Measurements from ENCODE around the gene P3R3URF. TPM values are rescaled to one million over a fixed set of nuclear protein-coding genes. Genes with fewer than 3 reads are reported as not detected.

P3R3URF gene
- total RNA-seq, 1 donor from 2014 or later = not detected

DNA sequence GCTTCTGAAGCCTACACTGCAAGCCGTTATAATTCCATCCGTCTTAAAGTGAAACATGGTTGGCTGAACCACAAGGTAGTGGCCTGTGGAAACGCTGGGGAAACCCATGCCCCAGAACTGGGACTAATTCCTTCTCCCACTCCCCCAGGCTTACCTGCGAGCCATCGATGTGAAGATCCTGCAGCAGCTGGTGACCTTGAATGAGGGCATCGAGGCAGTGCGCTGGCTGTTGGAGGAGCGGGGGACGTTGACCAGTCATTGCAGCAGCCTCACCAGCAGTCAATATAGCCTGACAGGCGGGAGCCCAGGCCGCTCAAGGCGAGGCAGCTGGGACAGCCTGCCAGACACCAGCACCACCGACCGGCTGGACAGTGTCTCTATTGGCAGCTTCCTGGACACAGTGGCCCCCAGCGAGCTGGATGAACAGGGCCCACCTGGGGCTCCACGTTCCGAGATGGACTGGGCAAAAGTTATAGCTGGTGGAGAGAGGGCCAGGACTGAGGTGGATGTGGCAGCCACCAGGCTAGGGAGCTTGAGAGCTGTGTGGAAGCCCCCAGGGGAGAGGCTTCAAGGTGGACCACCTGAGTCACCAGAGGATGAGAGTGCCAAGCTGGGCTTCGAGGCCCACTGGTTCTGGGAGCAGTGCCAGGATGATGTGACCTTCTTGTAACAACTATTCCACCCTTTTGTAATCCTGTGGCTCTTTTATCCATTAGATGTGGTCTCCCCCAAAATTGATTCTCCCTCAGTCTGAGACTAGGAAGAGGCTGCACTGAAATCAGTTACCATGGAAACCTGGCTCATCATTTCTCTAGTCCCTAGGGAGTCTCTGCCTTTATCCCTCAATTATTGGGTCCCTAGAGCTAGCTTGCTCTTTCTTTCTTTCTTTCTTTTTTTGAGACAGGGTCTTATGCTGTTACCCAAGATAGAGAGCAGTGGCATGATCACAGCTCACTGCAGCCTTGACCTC lies 43.5 kb upstream of the P3R3URF start:
- Histone ChIP-seq H3K27me3 (ENCODE audit: control insufficient read depth, insufficient read depth, low read length) (no peaks in the 10 kb centered on the region), H3K36me3 (ENCODE audit: control insufficient read depth, insufficient read depth, low read length) (peaks cover 7% of the 10 kb centered on the region), H3K4me3 (ENCODE audit: low read depth, low read length) (no peak overlapping the region)
- DNase-seq (ENCODE audit: low read depth) (no peak), FAIRE-seq (no peak)
- TF ChIP-seq, protein P1, sequence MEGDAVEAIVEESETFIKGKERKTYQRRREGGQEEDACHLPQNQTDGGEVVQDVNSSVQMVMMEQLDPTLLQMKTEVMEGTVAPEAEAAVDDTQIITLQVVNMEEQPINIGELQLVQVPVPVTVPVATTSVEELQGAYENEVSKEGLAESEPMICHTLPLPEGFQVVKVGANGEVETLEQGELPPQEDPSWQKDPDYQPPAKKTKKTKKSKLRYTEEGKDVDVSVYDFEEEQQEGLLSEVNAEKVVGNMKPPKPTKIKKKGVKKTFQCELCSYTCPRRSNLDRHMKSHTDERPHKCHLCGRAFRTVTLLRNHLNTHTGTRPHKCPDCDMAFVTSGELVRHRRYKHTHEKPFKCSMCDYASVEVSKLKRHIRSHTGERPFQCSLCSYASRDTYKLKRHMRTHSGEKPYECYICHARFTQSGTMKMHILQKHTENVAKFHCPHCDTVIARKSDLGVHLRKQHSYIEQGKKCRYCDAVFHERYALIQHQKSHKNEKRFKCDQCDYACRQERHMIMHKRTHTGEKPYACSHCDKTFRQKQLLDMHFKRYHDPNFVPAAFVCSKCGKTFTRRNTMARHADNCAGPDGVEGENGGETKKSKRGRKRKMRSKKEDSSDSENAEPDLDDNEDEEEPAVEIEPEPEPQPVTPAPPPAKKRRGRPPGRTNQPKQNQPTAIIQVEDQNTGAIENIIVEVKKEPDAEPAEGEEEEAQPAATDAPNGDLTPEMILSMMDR (IDR thresholded peaks at IDR 0.05; ENCODE audit: insufficient read depth, low read length, severe bottlenecking) = no peak

DNA sequence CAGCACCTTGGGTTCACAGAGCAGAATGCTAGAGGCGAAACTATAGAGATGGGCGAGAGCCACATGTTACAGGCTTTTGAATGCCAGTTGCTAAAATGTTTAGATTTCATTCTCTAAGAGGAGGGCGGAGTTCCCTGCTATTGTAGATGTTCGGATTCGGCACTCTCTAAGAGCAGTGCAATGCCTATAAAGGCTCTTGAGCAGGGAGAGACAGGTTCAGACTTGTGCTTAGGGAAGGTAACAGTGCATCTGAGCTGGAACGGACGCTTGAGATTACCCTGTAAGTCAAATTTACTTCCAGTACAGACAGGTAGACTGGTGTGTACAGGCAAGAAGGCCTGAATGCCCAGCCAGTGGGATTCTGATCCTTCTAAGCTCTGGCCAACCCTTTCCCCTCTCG lies 42.2 kb upstream of the P3R3URF start:
- H3K4me3 ChIP-seq (ENCODE audit: low read depth, low read length) = no peak overlapping the region

DNA sequence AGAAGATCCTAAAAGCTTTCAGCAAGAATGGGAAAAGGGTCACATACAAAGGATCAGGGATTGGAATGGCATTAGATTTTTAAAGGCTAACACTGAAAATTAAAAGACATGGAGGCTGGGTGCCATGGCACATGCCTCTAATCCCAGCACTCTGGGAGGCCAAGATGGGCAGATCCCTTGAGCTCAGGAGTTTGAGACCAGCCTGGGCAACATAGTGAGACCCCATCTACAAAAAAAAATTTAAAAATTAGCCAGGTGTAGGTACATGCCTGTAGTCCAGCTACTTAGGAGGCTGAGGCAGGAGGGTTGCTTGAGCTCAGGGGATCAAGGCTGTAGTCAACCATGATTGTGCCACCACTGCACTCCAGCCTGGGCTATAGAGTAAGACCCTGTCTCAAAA lies 39.2 kb upstream of the P3R3URF start:
- Histone ChIP-seq H3K27me3 (ENCODE audit: control insufficient read depth, insufficient read depth, low read length) (no peaks in the 10 kb centered on the region), H3K36me3 (ENCODE audit: control insufficient read depth, insufficient read depth, low read length) (peaks cover 6% of the 10 kb centered on the region), H3K4me3 (ENCODE audit: low read depth, low read length) (no peak overlapping the region)
- FAIRE-seq = no peak
- no peak for DNase-seq (ENCODE audit: low read depth)
- TF ChIP-seq, protein P1 (IDR thresholded peaks at IDR 0.05; ENCODE audit: insufficient read depth, low read length, severe bottlenecking) = no peak

More for the DNA sequence above, 42.2 kb upstream of the P3R3URF start:
- TF ChIP-seq, protein P1 (IDR thresholded peaks at IDR 0.05; ENCODE audit: insufficient read depth, low read length, severe bottlenecking) = no peak
- Histone ChIP-seq H3K27me3 (ENCODE audit: control insufficient read depth, insufficient read depth, low read length) (no peaks in the 10 kb centered on the region), H3K36me3 (ENCODE audit: control insufficient read depth, insufficient read depth, low read length) (peaks cover 7% of the 10 kb centered on the region)
- DNase-seq (ENCODE audit: low read depth) (peak; percentile 97), FAIRE-seq (no peak)

DNA sequence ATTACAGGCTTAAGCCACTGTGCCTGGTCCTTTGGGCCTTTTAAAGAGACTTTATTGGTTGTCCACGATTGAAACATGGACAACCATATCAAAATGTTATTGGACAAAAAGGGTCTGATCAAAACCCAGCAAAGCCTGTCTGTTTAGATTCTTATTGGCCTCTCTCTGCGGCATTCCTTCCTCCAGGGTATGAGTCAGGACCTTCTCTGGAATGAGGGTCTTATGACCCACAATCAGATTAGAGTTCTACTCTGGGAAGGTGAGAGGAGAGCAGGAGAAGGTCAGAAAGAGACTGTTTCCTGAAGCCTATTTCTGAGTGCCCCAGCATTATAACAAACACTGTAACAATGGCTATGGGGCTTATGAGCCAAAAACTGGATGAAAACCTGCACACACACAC lies 34.8 kb upstream of the P3R3URF start:
- Histone ChIP-seq H3K27me3 (ENCODE audit: control insufficient read depth, insufficient read depth, low read length) (no peaks in the 10 kb centered on the region), H3K4me3 (ENCODE audit: low read depth, low read length) (no peak overlapping the region), H3K36me3 (ENCODE audit: control insufficient read depth, insufficient read depth, low read length) (no peaks in the 10 kb centered on the region)
- TF ChIP-seq, protein P1 (IDR thresholded peaks at IDR 0.05; ENCODE audit: insufficient read depth, low read length, severe bottlenecking) = no peak
- DNase-seq (ENCODE audit: low read depth) = no peak
- no peak for FAIRE-seq

DNA sequence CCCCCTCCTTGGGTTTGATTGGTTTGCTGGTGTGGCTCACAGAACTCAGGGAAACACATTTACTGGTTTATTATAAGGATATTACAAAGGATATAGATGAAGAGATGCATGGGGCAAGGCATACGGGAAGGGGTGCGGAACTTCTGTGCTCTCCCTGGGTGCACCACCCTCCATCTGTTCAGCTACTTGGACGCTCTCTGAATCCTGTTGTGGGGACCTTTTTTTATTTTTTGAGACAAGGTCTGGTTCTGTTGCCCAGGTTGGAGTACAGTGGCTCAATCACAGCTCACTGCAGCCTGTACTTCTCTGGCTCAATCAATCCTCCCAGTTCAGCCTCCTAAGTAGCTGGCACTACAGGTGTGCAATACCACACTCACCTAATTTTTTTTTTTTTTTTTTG lies 34.3 kb upstream of the P3R3URF start:
- no peaks in the 10 kb centered on the region for H3K27me3 ChIP-seq (ENCODE audit: control insufficient read depth, insufficient read depth, low read length)
- TF ChIP-seq, protein P1 (IDR thresholded peaks at IDR 0.05; ENCODE audit: insufficient read depth, low read length, severe bottlenecking) = no peak
- FAIRE-seq (no peak), DNase-seq (ENCODE audit: low read depth) (no peak)
- H3K36me3 ChIP-seq (ENCODE audit: control insufficient read depth, insufficient read depth, low read length) = no peaks in the 10 kb centered on the region
- no peak overlapping the region for H3K4me3 ChIP-seq (ENCODE audit: low read depth, low read length)
